ENCODE results near the gene LYPLA2.
"Not testable (repeated sequence)": the region's sequence is repeated elsewhere in the genome, so short reads cannot be mapped to it uniquely, and the experiment has no call there.

Gene LYPLA2

GRCh38 chr1:23801338-23801748 lies 10.4 kb downstream of the LYPLA2 start:
- no peak for DNase-seq (ENCODE audit: low read depth)

- DNase-seq (ENCODE audit: low read depth), result no peak
Measured at GRCh38 chr1:23801876-23802275, 10.9 kb downstream of the LYPLA2 start.

- not testable (repeated sequence) for DNase-seq (ENCODE audit: low read depth)
Measured at GRCh38 chr1:23802809-23803342, 11.9 kb downstream of the LYPLA2 start.

GRCh38 chr1:23803674-23804073 lies 12.7 kb downstream of the LYPLA2 start:
- DNase-seq (ENCODE audit: low read depth), result no peak

- DNase-seq (ENCODE audit: low read depth), result no peak
Measured at GRCh38 chr1:23804183-23804835, 13.4 kb downstream of the LYPLA2 start.

- DNase-seq (ENCODE audit: low read depth), result no peak
Measured at GRCh38 chr1:23805025-23805424, 14.1 kb downstream of the LYPLA2 start.

- no peak for DNase-seq (ENCODE audit: low read depth)
Measured at GRCh38 chr1:23806280-23806679, 15.3 kb downstream of the LYPLA2 start.

GRCh38 chr1:23807453-23807852 lies 16.5 kb downstream of the LYPLA2 start:
- DNase-seq (ENCODE audit: low read depth), result no peak

- peak; percentile 72 for DNase-seq (ENCODE audit: low read depth)
Measured at GRCh38 chr1:23809751-23810171, 18.8 kb downstream of the LYPLA2 start.

- DNase-seq (ENCODE audit: low read depth), result peak; percentile 42
Measured at GRCh38 chr1:23810818-23811540, 20.0 kb downstream of the LYPLA2 start.

GRCh38 chr1:23814016-23814415 lies 23.1 kb downstream of the LYPLA2 start:
- no peak for DNase-seq (ENCODE audit: low read depth)

- DNase-seq (ENCODE audit: low read depth), result no peak
Measured at GRCh38 chr1:23816361-23816760, 25.4 kb downstream of the LYPLA2 start.

- DNase-seq (ENCODE audit: low read depth), result no peak
Measured at GRCh38 chr1:23816906-23817305, 26.0 kb downstream of the LYPLA2 start.

- no peak for DNase-seq (ENCODE audit: low read depth)
Measured at GRCh38 chr1:23817633-23818032, 26.7 kb downstream of the LYPLA2 start.

GRCh38 chr1:23823767-23824166 lies 32.8 kb downstream of the LYPLA2 start:
- no peak for DNase-seq (ENCODE audit: low read depth)

- no peak for DNase-seq (ENCODE audit: low read depth)
Measured at GRCh38 chr1:23824711-23825075, 33.7 kb downstream of the LYPLA2 start.

GRCh38 chr1:23825076-23825761 lies 34.3 kb downstream of the LYPLA2 start, which contains the start of gene HMGCL:
Gene HMGCL, minus strand, starts transcription at chr1:23825429. Its CDS starts 14 bp downstream, at chr1:23825415.
- peak; percentile 83 for DNase-seq (ENCODE audit: low read depth)

- no peak for DNase-seq (ENCODE audit: low read depth)
Measured at GRCh38 chr1:23825762-23826522, 35.0 kb downstream of the LYPLA2 start.

- DNase-seq (ENCODE audit: low read depth), result not testable (repeated sequence)
Measured at GRCh38 chr1:23826590-23826989, 35.6 kb downstream of the LYPLA2 start.

- no peak for DNase-seq (ENCODE audit: low read depth)
Measured at GRCh38 chr1:23827717-23828116, 36.8 kb downstream of the LYPLA2 start.

GRCh38 chr1:23834156-23834555 lies 43.2 kb downstream of the LYPLA2 start:
- DNase-seq (ENCODE audit: low read depth), result not testable (repeated sequence)

GRCh38 chr1:23836037-23836436 lies 45.1 kb downstream of the LYPLA2 start:
- no peak for DNase-seq (ENCODE audit: low read depth)
